ENCODE data around the gene LMF1. TPM values are rescaled to one million over a fixed set of nuclear protein-coding genes. Genes with fewer than 3 reads are reported as not detected.
A peak's percentile ranks its signal among the peaks of the same experiment; 100 is the strongest.

Gene LMF1
- total and polyA plus RNA-seq, 9 of the 15 experiments (the other 6 are each of a cell fraction or from before 2014, with no cell fraction given): 0.11 to 1.6 (median 0.55) TPM; not detected in 1

- TF ChIP-seq, protein P1, sequence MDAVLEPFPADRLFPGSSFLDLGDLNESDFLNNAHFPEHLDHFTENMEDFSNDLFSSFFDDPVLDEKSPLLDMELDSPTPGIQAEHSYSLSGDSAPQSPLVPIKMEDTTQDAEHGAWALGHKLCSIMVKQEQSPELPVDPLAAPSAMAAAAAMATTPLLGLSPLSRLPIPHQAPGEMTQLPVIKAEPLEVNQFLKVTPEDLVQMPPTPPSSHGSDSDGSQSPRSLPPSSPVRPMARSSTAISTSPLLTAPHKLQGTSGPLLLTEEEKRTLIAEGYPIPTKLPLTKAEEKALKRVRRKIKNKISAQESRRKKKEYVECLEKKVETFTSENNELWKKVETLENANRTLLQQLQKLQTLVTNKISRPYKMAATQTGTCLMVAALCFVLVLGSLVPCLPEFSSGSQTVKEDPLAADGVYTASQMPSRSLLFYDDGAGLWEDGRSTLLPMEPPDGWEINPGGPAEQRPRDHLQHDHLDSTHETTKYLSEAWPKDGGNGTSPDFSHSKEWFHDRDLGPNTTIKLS (IDR thresholded peaks at IDR 0.05; ENCODE audit: borderline replicate concordance, low read depth): peak; percentile 38; the same call in 1 of the 2 replicates
- no peak for TF ChIP-seq ZNF75A (CRISPR knock-in tag; IDR thresholded peaks at IDR 0.05)
- TF ChIP-seq EP400 (IDR thresholded peaks at IDR 0.05): no peak
- TF ChIP-seq TRIM25 (IDR thresholded peaks at IDR 0.05; ENCODE audit: borderline replicate concordance): no peak
- TF ChIP-seq ZBTB34 (CRISPR knock-in tag; IDR thresholded peaks at IDR 0.05): no peak
- TF ChIP-seq CREB1 (IDR thresholded peaks at IDR 0.05): peak; percentile 40; the same call in 1 of the 2 replicates
- peak; percentile 87 for TF ChIP-seq CREB1 (CRISPR knock-in tag; IDR thresholded peaks at IDR 0.05)
- no peak for TF ChIP-seq NUFIP1 (IDR thresholded peaks at IDR 0.05; ENCODE audit: partially characterized antibody)
- TF ChIP-seq, protein P2, sequence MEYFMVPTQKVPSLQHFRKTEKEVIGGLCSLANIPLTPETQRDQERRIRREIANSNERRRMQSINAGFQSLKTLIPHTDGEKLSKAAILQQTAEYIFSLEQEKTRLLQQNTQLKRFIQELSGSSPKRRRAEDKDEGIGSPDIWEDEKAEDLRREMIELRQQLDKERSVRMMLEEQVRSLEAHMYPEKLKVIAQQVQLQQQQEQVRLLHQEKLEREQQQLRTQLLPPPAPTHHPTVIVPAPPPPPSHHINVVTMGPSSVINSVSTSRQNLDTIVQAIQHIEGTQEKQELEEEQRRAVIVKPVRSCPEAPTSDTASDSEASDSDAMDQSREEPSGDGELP (CRISPR knock-in tag; IDR thresholded peaks at IDR 0.05; ENCODE audit: borderline replicate concordance): peak; percentile 84; the same call in 1 of the 2 replicates
- TF ChIP-seq KAT8 (IDR thresholded peaks at IDR 0.05; ENCODE audit: low read depth): no peak
- no peak for TF ChIP-seq ARID3B (CRISPR knock-in tag; IDR thresholded peaks at IDR 0.05; ENCODE audit: borderline replicate concordance)
- TF ChIP-seq LCOR (CRISPR knock-in tag; IDR thresholded peaks at IDR 0.05): peak; percentile 44; the same call in 1 of the 2 replicates
- TF ChIP-seq FIP1L1 (IDR thresholded peaks at IDR 0.05; ENCODE audit: low read depth, low read length, poor library complexity, severe bottlenecking): no peak
- TF ChIP-seq HOXB6 (CRISPR knock-in tag; IDR thresholded peaks at IDR 0.05; ENCODE audit: borderline replicate concordance): no peak
- TF ChIP-seq, protein P3, sequence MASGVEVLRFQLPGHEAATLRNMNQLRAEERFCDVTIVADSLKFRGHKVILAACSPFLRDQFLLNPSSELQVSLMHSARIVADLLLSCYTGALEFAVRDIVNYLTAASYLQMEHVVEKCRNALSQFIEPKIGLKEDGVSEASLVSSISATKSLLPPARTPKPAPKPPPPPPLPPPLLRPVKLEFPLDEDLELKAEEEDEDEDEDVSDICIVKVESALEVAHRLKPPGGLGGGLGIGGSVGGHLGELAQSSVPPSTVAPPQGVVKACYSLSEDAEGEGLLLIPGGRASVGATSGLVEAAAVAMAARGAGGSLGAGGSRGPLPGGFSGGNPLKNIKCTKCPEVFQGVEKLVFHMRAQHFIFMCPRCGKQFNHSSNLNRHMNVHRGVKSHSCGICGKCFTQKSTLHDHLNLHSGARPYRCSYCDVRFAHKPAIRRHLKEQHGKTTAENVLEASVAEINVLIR (CRISPR knock-in tag; IDR thresholded peaks at IDR 0.05): peak; percentile 67
- TF ChIP-seq FOXK1 (CRISPR knock-in tag; IDR thresholded peaks at IDR 0.05; ENCODE audit: borderline replicate concordance): peak; percentile 84; the same call in 1 of the 2 replicates
- TF ChIP-seq USF1 (CRISPR knock-in tag; IDR thresholded peaks at IDR 0.05): peak; percentile 89
Measured at GRCh38 chr16:951660-952301, 19.0 kb downstream of the LMF1 start (continued).

Measured in K562 (cell line).